SU-DHL-6 (cell line): ENCODE results near the gene TRNP1.

Source experiments
- H2AFZ ChIP-seq: fragments of 200-600 bp; sonication (generic); 2 replicates; pipeline ENCODE4 v1.6.1; 2014; ENCODE audit warnings: low read depth, mild to moderate bottlenecking, moderate library complexity, mixed read lengths, antibody characterized with exemption, low read length; ENCODE audit not compliant: severe bottlenecking
- H3F3A ChIP-seq: fragments of 200-600 bp; shearing (Covaris generic); 2 replicates; pipeline ENCODE4 v1.6.0; 2016; ENCODE audit warnings: antibody characterized with exemption, mild to moderate bottlenecking; ENCODE audit not compliant: insufficient read depth
- H3K27ac ChIP-seq: fragments of 200-600 bp; sonication (generic); 2 replicates; pipeline ENCODE4 v1.5.1; 2016; ENCODE audit warnings: low read depth, mild to moderate bottlenecking, low read length, moderate library complexity, mixed read lengths
- H3K27me3 ChIP-seq: fragments of 200-600 bp; sonication (generic), shearing (Covaris generic); 2 replicates; pipeline ENCODE4 v1.6.0; 2014; ENCODE audit warnings: mild to moderate bottlenecking, low read length
- H3K36me3 ChIP-seq: fragments of 200-600 bp; sonication (generic); 2 replicates; pipeline ENCODE4 v1.6.1; 2014; ENCODE audit warnings: mild to moderate bottlenecking, low read length, mixed read lengths
- H3K4me2 ChIP-seq: fragments of 300-600, 200-600 bp; shearing (Covaris generic), sonication (generic); 2 replicates; pipeline ENCODE4 v1.6.0; 2014; ENCODE audit warnings: low read length, low read depth, mild to moderate bottlenecking; ENCODE audit not compliant: poor library complexity, severe bottlenecking
- H3K4me3 ChIP-seq: fragments of 200-600 bp; sonication (generic); 2 replicates; pipeline ENCODE4 v1.5.1; 2014; ENCODE audit warnings: antibody characterized with exemption, low read length, mild to moderate bottlenecking, mixed read lengths; ENCODE audit not compliant: insufficient read depth, poor library complexity, severe bottlenecking
- H3K79me2 ChIP-seq: fragments of 200-600 bp; sonication (generic); 2 replicates; pipeline ENCODE4 v1.6.1; 2014; ENCODE audit warnings: mild to moderate bottlenecking, low read length, moderate library complexity; ENCODE audit not compliant: insufficient read depth
- H3K9ac ChIP-seq: fragments of 200-600 bp; sonication (generic); 2 replicates; pipeline ENCODE4 v1.7.0; 2014; ENCODE audit warnings: mild to moderate bottlenecking, low read length
- H3K9me2 ChIP-seq: fragments of 200-600 bp; sonication (generic); replicated peaks from 2 replicates; pipeline ENCODE4 v1.6.1; 2014; ENCODE audit warnings: low read length; ENCODE audit not compliant: insufficient read depth
- H3K9me3 ChIP-seq: fragments of 200-600 bp; sonication (generic); 2 replicates; pipeline ENCODE4 v1.6.1; 2014; ENCODE audit warnings: low read length, mixed read lengths; ENCODE audit not compliant: insufficient read depth
- H4K20me1 ChIP-seq: fragments of 200-600 bp; sonication (generic); 2 replicates; pipeline ENCODE4 v1.6.1; 2014; ENCODE audit warnings: low read depth, mild to moderate bottlenecking, antibody characterized with exemption, low read length, moderate library complexity, mixed read lengths
- CTCF ChIP-seq: fragments of 200-600 bp; sonication (generic); IDR thresholded peaks from one replicate; pipeline ENCODE4 v1.5.1; 2017; ENCODE audit warnings: antibody characterized with exemption, mild to moderate bottlenecking, low read length, moderate library complexity; ENCODE audit not compliant: insufficient read depth, poor library complexity, severe bottlenecking
- EZH2phosphoT487 ChIP-seq: fragments of 200-600 bp; sonication (generic), shearing (Covaris generic); conservative IDR thresholded peaks from 2 replicates; pipeline ENCODE4 v1.6.1; 2018; ENCODE audit warnings: mild to moderate bottlenecking, antibody characterized with exemption, low read length, moderate library complexity, mixed read lengths

Gene TRNP1

GRCh38 chr1:27049100-27049499 lies 55.6 kb downstream of the TRNP1 start:
- Histone ChIP-seq H4K20me1 (no peaks in the 10 kb centered on the region), H3K9ac (no peak overlapping the region), H2AFZ (no peak overlapping the region), H3K9me2 (no peaks in the 10 kb centered on the region), H3F3A (no peaks in the 10 kb centered on the region), H3K79me2 (no peaks in the 10 kb centered on the region), H3K27ac (no peak overlapping the region), H3K4me2 (no peak overlapping the region), H3K36me3 (no peaks in the 10 kb centered on the region), H3K4me3 (no peak overlapping the region), H3K27me3 (no peaks in the 10 kb centered on the region), H3K9me3 (no peaks in the 10 kb centered on the region)
- no peak for TF ChIP-seq CTCF
- no peak for TF ChIP-seq EZH2phosphoT487

DNA sequence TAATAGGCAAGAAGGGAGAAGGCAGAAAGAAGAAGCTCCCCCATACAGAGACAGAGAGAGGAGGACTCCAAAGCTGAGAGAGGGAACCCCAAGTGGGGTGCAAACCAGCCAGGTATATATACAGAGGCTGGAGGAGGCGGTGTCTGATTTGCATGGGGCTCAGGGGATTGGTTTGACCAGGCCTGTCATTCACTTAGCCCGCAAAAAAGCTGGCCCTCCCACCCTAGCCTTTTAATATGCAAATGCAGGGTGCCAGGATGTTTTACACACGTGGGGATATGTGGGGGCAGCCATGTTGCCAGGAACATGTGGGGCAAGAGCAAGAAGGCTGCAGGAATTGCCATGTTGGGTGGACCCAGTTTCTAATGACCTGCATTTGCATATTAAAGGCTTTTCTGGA lies 56.1 kb downstream of the TRNP1 start:
- Histone ChIP-seq H3K4me2 (no peak overlapping the region), H2AFZ (no peak overlapping the region), H3F3A (no peaks in the 10 kb centered on the region), H3K27ac (no peak overlapping the region), H3K9me2 (no peaks in the 10 kb centered on the region), H3K9ac (no peak overlapping the region), H3K9me3 (no peaks in the 10 kb centered on the region), H3K79me2 (no peaks in the 10 kb centered on the region), H3K4me3 (no peak overlapping the region), H4K20me1 (no peaks in the 10 kb centered on the region), H3K27me3 (no peaks in the 10 kb centered on the region), H3K36me3 (no peaks in the 10 kb centered on the region)
- TF ChIP-seq EZH2phosphoT487 (no peak), CTCF (no peak)
